GM21737 (cell line): ENCODE data around the gene VIPR1.

Experiments used
- ATAC-seq: cut with Tn5 transposase; IDR thresholded peaks from one replicate; pipeline ENCODE4 v1.9.1; 2021; ENCODE audit warnings: mild to moderate bottlenecking, moderate library complexity; ENCODE audit not compliant: unreplicated experiment

Gene VIPR1

GRCh38 chr3:42509111-42509510 is 6.7 kb downstream of the VIPR1 start:
- no peak for ATAC-seq

DNA sequence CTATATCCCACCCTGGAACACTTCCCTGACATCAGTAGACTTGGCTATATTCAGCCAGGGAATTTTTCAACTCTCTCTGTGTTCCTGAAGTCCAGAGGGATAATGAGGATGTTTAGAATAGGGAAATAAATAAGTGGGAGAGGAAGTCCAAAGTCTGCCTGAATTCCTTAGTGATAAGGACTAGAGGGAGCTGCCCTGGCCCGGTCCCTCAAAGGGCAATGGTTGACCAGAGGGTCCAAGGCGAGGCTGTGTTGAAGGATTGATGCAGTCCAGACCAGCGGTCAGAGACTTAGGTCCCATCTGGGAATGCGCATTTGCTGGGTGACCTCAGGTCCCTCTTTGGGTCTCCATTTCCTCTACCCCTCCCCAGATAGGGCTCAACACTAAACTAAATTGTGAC is 7.9 kb downstream of the VIPR1 start:
- ATAC-seq = no peak

GRCh38 chr3:42511201-42511600 is 8.8 kb downstream of the VIPR1 start:
- no peak for ATAC-seq

GRCh38 chr3:42511736-42512135 is 9.3 kb downstream of the VIPR1 start:
- no peak for ATAC-seq

GRCh38 chr3:42513121-42513520 is 10.7 kb downstream of the VIPR1 start:
- no peak for ATAC-seq

DNA sequence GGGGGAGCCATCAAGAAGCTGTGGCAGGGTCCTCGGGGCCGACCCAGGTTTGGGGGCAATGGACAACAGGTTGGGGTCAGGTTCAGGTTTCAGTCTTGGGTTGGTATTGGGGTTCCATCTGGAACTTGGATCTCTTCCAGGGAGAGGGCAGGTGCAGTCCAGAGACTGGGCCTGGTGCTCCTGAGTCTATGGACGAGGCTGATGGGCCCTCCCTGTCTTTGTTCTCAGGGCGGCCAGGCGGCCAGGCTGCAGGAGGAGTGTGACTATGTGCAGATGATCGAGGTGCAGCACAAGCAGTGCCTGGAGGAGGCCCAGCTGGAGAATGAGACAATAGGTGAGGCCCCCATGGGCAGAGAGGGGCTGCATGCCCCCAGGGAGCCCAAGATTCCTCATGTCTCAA is 11.1 kb downstream of the VIPR1 start:
- ATAC-seq = no peak

GRCh38 chr3:42514876-42515275 is 12.4 kb downstream of the VIPR1 start:
- no peak for ATAC-seq

GRCh38 chr3:42515391-42515916 is 13.0 kb downstream of the VIPR1 start:
- no peak for ATAC-seq

DNA sequence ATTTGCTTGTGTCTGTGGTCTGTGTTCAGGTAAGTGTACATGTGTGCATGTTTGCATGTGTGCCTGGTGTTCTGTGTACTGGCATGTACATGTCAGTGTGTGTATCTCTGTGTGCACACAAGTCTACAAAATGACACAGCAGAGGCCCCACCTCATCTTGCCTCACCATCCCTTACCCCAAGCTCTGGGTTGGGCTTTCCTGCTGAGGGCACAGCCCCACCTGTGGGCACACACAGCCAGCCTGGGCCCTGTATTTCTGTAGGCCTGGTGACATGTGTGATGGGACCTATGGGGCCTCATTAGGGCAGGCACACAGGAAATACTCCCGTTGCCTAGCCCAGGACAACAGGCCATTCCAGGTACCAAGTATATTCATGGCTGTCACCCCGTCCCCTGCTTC is 13.5 kb downstream of the VIPR1 start:
- ATAC-seq = no peak

- ATAC-seq = no peak
Measured at GRCh38 chr3:42516443-42516842, 14.0 kb downstream of the VIPR1 start.

- ATAC-seq = no peak
Measured at GRCh38 chr3:42517117-42517516, 14.7 kb downstream of the VIPR1 start.

GRCh38 chr3:42518800-42519567 is 16.5 kb downstream of the VIPR1 start:
- no peak for ATAC-seq

DNA sequence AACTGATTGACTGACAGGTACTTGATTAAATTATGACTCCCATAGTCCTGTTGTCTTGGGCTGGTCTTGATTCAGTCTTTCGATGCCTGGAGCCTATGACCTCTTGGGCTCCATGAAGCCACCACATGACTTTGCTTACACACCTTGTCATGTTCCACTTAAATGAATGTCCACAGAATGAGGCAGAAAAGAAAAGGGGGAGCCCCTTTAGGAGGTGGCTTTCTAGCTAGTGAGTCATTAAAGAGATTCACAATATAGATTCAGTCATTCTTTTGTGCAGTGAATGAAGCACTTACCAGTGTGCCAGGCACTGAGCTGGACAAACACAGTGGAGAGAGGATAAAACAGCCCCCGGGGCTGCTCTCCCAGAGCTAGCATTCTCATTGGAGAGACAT is 17.1 kb downstream of the VIPR1 start:
- no peak for ATAC-seq

- no peak for ATAC-seq
Measured at GRCh38 chr3:42520336-42520735, 17.9 kb downstream of the VIPR1 start.

DNA sequence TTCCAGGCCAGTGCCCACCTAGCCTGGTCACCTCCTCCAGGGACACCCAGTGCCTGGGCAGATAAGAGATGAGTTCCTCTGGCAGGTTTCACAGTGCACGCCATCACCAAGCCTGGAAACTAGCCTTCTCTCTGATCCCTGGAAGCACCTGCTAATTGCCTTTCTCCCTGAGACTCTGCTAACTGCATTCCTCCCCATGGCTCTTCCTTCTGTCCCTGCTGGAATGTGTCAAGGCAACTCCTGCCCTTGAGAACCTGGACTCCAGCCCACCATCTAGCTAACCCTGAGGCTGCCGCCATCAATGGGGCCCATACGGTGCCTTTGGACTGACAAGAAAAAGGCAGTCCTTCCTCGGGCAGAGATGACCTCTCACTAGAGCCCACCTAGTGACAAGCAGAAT is 18.5 kb downstream of the VIPR1 start:
- ATAC-seq = no peak

- ATAC-seq = no peak
Measured at GRCh38 chr3:42524751-42525150, 22.3 kb downstream of the VIPR1 start.

DNA sequence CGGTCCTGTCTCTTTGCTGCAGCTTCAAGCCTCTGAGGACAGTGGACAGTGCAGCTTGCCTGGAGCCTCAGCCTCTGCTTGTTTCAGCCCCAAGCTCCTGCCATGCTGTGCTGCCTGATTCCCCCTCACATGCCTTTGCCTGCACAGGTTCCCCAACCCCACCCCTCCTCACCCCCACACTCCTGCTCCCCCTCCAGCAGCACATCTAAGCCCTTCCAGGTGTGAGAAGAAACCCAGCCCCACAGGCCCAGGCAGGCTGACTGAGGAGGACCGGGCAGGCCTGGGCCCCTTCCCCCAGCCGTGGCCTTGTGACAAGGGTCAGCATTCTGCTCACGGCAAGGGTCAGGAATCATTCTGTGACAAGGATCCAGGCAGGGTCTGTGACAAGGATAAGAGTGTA is 22.8 kb downstream of the VIPR1 start:
- no peak for ATAC-seq

DNA sequence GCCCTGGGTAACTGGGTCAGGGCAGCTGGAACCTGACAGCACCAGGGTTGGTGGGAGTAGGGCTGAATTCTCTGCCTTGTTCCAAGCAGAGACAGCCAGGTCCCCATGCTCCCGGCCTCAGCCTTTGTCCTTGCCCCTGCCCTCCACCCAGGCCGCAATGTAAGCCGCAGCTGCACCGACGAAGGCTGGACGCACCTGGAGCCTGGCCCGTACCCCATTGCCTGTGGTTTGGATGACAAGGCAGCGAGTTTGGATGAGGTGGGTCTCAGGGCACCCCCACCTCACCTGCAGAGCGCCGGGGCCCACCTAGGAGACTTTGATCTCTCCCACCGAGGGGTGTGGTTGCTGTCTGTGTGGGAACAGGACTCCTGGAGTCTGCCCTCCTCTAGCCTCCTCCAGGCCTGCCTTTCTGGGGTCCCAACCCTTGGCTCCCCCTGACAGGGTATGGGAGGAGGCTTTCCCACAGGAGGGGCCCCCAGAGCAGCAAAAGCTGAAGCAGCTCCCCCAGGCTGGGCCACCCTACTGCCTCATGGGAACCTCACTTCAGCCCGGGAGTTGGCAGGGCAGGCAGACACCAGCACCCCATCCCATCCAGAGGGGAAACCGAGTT is 23.4 kb downstream of the VIPR1 start:
- no peak for ATAC-seq

- ATAC-seq = no peak
Measured at GRCh38 chr3:42526616-42527367, 24.3 kb downstream of the VIPR1 start.

- no peak for ATAC-seq
Measured at GRCh38 chr3:42527368-42527917, 25.0 kb downstream of the VIPR1 start.

- ATAC-seq = no peak
Measured at GRCh38 chr3:42529468-42529867, 27.0 kb downstream of the VIPR1 start.
